Cerebellar cortex (tissue), 1 donor: ENCODE data around the gene RPTOR.
"Not testable (repeated sequence)": the region's sequence is repeated elsewhere in the genome, so short reads cannot be mapped to it uniquely, and the experiment has no call there.

Source experiments
- DNase-seq: peaks from one replicate; pipeline ENCODE4 v3.0.0-alpha.2; 2015; ENCODE audit warnings: low spot score

Gene RPTOR

DNA sequence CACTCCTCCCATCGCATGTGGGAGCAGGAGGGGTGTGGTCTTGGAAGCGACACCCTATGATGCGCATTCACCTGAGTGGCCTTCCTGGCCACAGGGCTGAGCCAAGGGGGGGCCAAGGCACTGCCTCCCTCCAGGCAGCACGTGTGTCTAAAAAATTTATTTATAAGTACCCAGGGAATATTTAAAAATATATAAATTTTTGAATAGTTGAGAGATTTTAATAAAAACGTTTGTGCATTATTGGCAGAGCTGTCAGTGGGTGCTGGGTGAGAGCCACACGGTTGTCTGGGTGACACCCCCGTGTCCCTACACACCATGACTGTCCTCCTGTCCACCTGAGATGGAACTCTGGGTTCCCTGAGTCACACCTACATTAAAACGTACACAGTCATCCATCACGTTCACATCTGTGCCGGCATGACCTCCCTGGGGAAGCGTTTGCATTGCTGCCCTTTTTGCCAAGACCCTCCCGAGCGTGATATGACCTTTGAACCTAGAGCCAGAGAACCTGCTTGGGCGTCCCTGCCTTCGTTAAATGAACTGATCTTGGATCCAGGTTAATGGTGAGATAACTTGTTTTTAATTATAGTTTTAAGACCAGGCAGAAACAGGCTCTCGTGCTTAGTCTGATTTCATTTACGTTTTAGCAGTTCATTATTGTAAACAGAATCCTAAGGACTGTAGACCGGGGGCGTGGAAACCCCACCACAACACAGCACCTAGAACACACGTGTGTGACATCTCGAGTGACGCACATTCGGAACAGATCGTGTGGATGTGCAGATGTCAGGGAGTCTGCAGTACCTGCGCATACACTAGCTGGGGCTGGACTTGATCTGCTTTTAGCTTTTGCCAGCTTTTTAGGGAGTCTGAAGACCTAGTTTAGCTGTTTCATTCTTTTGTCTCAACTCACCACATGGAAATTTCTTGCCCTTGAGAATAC is 254.2 kb downstream of the RPTOR start:
- DNase-seq: no peak

DNA sequence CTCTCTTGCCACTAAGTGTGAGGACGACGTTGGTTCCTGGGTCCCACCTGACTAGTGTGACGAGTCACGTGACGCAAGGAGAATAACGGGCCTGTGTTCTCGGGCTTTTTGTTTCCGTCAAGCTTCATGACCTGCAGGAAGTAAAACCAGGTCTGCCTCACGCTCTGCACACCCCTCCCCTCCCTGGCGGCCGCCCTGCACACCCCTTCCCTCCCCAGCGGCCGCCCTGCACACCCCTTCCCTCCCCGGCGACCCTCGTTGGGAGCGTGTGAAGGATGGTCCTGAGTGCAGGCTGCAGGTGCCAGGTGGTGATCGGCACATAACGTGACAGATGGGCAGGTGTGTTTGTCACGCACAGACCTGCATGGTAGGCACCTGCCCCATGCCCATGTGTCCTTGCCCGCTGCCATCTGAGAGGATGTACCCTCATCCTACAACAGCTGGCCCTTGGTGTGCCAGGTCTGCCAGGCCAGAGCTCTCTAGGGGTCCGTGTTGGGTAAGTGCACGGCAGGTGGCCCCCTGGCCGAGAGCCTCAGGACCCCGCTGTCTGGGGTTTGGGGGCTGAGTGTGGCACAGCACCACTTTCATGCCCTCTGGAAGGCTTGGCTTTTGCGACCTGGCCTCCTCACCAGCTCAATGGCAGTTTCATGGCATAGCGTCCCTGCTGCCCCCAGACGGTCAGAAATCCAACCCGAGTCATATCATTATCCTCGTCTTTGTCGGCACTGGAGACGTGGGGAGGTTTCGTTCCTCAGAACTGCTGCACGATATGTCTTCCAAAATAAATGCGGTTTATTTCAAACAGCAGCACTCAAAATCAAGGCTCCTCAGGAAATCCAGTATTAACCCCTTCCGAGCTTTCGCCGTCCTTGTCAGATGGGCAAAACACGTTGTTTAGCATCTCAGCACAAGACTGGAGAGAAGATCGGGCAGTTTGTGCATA is 255.2 kb downstream of the RPTOR start:
- no peak for DNase-seq

DNA sequence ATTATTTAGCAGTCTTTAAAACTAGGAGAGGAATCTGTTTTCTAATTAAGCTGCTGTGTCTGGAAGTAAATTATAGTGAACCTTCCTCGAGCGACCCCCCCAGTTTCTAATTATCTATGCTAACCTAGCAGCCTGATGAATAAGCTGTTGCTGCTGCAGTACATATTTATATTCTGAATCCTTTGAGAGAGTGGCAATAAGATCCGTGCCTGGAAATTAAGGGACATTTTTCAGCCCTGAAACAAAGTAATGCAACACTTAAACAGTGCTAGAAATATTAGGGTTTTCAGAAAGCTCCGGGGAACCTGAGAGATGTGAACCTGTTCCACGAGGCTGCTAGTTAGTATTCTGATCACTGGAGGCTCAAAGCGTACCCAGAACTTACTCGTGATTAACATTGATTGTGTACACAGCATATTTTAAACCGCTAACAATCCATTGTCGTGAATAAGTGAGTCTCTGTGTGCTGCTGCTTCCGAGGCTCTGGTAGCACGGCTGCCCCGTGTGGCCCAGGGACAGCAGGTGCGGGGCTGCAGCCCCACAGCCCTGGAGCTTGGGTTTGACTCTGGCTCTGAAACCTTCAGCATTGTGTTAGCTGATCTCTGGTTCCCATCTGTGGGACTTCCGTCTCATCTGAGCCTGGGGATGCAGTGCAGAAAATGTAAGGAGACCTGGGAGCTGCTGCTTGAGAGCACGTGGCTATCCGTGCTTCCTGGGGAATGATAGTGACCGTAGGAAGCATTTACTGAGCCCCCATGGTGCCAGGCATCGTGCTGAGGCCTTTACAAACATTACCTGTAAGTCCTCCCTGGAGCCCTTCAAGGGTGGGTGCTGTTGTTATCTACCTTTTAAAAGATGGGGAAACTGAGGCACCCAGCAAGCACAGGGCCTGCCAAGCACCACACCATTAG is 256.1 kb downstream of the RPTOR start:
- no peak for DNase-seq

DNA sequence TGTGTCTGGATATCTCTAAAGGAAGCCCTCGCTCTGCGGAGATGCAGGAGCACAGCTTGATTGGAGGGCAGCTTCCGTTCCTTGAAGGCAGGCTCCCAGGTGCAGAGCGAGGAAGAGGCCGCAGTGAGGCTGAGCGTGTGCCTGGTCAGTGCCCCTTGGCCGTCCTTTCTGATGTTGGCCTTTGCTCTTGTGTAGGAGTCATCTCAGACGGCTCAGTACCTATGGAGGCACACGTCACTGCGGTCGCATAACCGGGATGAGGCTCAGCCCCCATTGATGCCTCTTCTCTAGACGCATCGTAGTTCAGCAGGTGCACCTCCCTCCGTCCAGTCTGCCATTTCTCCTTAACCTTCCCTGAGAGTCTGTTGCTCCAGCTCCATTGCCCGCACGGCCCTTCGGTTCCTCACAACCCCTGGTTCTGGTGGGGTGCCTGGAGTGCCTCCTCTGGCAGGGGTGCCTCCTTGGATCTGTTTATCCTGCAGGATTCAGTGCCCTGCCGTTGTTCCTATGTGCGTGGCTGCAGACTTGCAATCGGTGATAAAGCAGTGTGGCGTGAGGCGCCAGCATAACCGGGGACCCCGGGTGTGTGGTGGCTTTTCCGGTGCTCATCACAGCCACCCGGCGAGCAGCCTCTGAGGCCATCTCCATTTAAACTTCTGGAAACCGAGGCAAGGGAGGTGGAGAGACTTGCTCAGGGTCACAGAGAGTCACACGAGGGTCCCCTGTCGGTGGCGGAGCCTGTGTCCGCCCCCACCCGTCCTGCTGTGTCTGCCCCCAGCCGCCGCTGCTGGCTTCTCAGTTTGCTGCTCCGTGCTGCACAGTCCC is 258.2 kb downstream of the RPTOR start:
- no peak for DNase-seq

- no peak for DNase-seq
Measured at GRCh38 chr17:80803451-80804428, 259.1 kb downstream of the RPTOR start.

- DNase-seq: no peak
Measured at GRCh38 chr17:80804466-80804865, 259.8 kb downstream of the RPTOR start.

- no peak for DNase-seq
Measured at GRCh38 chr17:80805032-80805751, 260.6 kb downstream of the RPTOR start.

DNA sequence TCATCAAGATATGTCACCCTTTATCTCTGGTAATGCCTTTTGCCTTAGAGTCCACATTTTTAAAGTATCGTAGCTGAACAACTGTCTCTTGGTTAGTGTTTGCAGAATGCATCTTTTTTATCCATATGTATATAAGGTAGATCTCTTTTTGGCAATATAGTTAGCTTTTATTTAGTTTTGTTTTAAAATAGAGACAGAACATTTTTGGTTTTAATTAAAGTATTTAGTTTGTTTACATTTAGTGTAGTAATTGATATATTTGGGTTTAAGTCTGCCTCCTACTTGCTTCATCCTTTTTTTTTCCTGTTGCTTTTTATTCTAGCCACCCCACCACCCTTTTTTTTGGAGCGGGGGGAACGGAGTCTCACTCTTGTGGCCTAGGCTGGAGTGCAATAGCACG is 262.4 kb downstream of the RPTOR start:
- no peak for DNase-seq

- no peak for DNase-seq
Measured at GRCh38 chr17:80807882-80808281, 263.2 kb downstream of the RPTOR start.

DNA sequence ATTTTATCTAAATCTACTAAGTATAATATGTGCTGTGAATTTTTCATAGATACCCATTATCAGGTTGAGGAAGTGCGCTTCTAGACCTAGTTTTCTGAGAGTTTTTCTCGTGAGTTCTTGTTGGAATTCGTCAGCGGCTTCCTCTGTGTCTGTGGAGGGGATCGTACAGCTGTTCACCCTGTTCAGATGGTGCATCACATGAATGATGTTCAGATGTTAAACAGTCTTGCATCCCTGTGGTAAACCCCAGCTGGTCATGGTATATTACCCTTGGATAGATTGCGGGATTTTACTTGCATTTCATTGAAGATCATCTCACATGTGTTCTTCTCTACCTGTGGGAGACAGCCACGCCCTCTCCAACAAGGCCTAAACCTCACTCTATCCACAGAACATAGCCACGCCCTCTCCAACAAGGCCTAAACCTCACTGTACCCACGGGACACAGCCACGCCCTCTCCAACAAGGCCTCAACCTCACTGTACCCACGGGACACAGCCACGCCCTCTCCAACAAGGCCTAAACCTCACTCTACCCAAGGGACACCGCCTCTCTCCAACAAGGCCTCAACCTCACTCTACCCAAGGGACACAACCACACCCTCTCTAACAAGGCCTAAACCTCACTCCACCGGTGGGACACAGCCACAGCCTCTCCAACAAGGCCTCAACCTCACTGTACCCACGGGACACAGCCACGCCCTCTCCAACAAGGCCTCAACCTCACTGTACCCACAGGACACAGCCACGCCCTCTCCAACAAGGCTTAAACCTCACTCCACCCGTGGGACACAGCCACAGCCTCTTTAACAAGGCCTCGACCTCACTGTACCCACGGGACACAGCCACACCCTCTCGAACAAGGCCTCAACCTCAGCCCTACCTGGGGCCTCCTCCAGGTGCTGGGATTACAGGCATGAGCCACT is 266.8 kb downstream of the RPTOR start:
- no peak for DNase-seq

GRCh38 chr17:80812362-80813088 is 267.9 kb downstream of the RPTOR start:
- no peak for DNase-seq

- no peak for DNase-seq
Measured at GRCh38 chr17:80813318-80813717, 268.7 kb downstream of the RPTOR start.

DNA sequence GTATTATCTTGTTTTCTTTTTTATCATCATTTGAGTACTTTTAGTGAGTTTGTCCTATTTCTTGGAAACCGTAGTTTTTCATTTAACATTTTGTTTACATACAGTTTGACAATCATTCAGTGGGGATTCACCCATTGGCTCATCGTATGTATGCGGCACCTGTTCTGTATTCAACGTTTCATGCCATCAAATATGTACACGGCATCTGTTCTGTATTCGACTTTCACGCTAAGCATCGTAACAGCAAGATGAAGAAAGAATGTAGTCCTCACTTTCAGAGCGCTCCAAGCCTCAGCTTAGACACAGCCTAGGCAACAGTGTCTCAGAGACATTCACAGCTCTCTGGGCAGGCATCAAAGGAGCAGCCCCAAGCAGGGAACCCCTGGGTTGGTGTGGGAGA is 269.9 kb downstream of the RPTOR start:
- DNase-seq: no peak

GRCh38 chr17:80815151-80815681 is 270.6 kb downstream of the RPTOR start:
- no peak for DNase-seq

- not testable (repeated sequence) for DNase-seq
Measured at GRCh38 chr17:80815718-80816117, 271.1 kb downstream of the RPTOR start.

GRCh38 chr17:80816241-80817103 is 271.8 kb downstream of the RPTOR start:
- no peak for DNase-seq
